Activated CD8-positive, alpha-beta T cell treated with anti-CD3 and anti-CD28 coated beads for 36 hours (primary cell): ENCODE data around the gene ITPKB. TPM values are rescaled to one million over a fixed set of nuclear protein-coding genes. Genes with fewer than 3 reads are reported as not detected.

ENCODE experiments used
- ATAC-seq: fragments of 200-7000 bp; cut with Tn5 transposase; one replicate; pipeline ENCODE4 v1.10.0; 2021; ENCODE audit warnings: mild to moderate bottlenecking, moderate library complexity
- CTCF ChIA-PET: fragments of 350-600 bp; sonication (Branson Sonifier 250); formaldehyde crosslinking; loops from one replicate; lab custom pipeline; 2021; ENCODE audit warnings: antibody characterized with exemption; lab: Charles Lee
- POLR2A ChIA-PET: fragments of 350-600 bp; sonication (Branson Sonifier 250); formaldehyde crosslinking; loops from one replicate; lab custom pipeline; 2021; ENCODE audit warnings: antibody characterized with exemption; lab: Charles Lee
- DNase-seq: peaks from one replicate; pipeline ENCODE4 v3.0.0-alpha.2; 2020
- H3K27ac Mint-ChIP-seq: one replicate; pipeline ENCODE4 v1.8.0; 2021; ENCODE audit warnings: mild to moderate bottlenecking, mixed read lengths
- H3K27me3 Mint-ChIP-seq: one replicate; pipeline ENCODE4 v1.8.0; 2021; ENCODE audit warnings: mixed read lengths
- H3K36me3 Mint-ChIP-seq: one replicate; pipeline ENCODE4 v1.8.0; 2021; ENCODE audit warnings: low read depth, mixed read lengths
- H3K4me1 Mint-ChIP-seq: one replicate; pipeline ENCODE4 v1.8.0; 2021; ENCODE audit warnings: low read depth, mixed read lengths
- H3K4me3 Mint-ChIP-seq: one replicate; pipeline ENCODE4 v1.8.0; 2021; ENCODE audit warnings: mild to moderate bottlenecking, moderate library complexity, mixed read lengths
- H3K9me3 Mint-ChIP-seq: one replicate; pipeline ENCODE4 v1.8.0; 2021; ENCODE audit warnings: mixed read lengths
- intact Hi-C: fragments of 100-400 bp; cut with micrococcal nuclease; formaldehyde crosslinking; loops from one replicate; pipeline ENCODE4 v1.10.0; 2022
- total RNA-seq, 2 experiments: library from RNA; stranded (reverse); gene quantifications; one replicate each; pipeline ENCODE4 v1.2.3, GENCODE V29; 2021
- TF ChIP-seq, protein P1 (sequence below): fragments of 200-600 bp; IDR thresholded peaks from one replicate; pipeline ENCODE4 v1.8.0; 2022; ENCODE audit warnings: antibody characterized with exemption, mild to moderate bottlenecking

Gene ITPKB
- total RNA-seq, 2 experiments from 2014 or later = 40.8 to 42.6 TPM

- Mint-ChIP-seq H3K9me3 (peaks cover 14% of the 10 kb centered on the region), H3K27me3 (no peaks in the 10 kb centered on the region), H3K36me3 (peaks cover 50% of the 10 kb centered on the region), H3K4me1 (peaks cover 66% of the 10 kb centered on the region), H3K4me3 (no peak overlapping the region), H3K27ac (peak overlapping the region; percentile 21)
- ATAC-seq = no peak
- no peak for DNase-seq
- intact Hi-C loops = no loop called here
- CTCF ChIA-PET = interaction anchor here (7.5 to 7.9 kb wide), 2 partner anchors 57 to 196 kb away, joined by 73 to 133 read pairs; no protein-coding TSS in a partner anchor
- TF ChIP-seq, protein P1, sequence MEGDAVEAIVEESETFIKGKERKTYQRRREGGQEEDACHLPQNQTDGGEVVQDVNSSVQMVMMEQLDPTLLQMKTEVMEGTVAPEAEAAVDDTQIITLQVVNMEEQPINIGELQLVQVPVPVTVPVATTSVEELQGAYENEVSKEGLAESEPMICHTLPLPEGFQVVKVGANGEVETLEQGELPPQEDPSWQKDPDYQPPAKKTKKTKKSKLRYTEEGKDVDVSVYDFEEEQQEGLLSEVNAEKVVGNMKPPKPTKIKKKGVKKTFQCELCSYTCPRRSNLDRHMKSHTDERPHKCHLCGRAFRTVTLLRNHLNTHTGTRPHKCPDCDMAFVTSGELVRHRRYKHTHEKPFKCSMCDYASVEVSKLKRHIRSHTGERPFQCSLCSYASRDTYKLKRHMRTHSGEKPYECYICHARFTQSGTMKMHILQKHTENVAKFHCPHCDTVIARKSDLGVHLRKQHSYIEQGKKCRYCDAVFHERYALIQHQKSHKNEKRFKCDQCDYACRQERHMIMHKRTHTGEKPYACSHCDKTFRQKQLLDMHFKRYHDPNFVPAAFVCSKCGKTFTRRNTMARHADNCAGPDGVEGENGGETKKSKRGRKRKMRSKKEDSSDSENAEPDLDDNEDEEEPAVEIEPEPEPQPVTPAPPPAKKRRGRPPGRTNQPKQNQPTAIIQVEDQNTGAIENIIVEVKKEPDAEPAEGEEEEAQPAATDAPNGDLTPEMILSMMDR = no peak
- POLR2A ChIA-PET = interaction anchor here (0.7 to 3.2 kb wide), 3 partner anchors 31 to 252 kb away, joined by 3 to 14 read pairs (median 4); no protein-coding TSS in a partner anchor
Measured at GRCh38 chr1:226630592-226630991, 108.5 kb downstream of the ITPKB start.

DNA sequence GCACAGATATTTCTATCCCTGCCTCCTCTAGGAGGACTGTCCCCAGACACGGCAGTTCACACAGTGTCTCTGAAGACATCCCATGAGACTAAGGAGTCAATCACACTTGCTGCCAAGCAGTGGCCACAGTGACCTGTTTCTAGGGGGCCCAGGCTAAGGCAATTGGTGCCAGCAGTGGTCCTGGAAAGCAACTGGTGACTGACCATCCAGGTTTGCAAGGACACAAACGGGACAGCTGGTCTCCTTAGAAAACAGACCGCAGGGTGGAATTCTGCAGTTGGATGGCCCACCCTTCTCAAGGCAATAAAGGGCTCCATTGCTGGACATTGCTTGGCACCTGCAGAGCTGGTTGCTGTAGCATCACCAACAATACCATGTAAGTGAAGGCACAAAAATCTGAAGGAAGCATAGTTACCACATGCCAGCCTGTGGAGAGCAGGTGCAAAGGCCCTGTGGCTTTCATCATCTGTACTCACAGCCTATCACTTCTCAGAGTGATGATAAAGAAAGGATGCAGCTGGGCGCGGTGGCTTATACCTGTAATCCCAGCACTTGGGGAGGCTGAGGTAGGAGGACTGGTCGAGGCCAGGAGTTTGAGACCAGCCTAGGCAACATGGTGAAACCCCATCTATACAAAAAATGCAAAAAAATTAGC is 109.1 kb downstream of the ITPKB start:
- POLR2A ChIA-PET = no interaction called here
- Mint-ChIP-seq H3K4me3 (no peak overlapping the region), H3K4me1 (peaks cover 61% of the 10 kb centered on the region), H3K27me3 (no peaks in the 10 kb centered on the region), H3K36me3 (peaks cover 45% of the 10 kb centered on the region), H3K27ac (peak overlapping the region; percentile 21), H3K9me3 (peaks cover 14% of the 10 kb centered on the region)
- intact Hi-C loops = loop anchor here (5.0 kb wide), 1 partner anchor 197 kb away; no protein-coding TSS in a partner anchor
- DNase-seq = no peak
- CTCF ChIA-PET = interaction anchor here (1.4 to 7.9 kb wide), 3 partner anchors 57 to 196 kb away, joined by 3 to 133 read pairs (median 73); partner anchors contain the start of gene ITPKB
- no peak for ATAC-seq
- TF ChIP-seq, protein P1 = no peak

GRCh38 chr1:226629210-226629895 is 109.7 kb downstream of the ITPKB start:
- POLR2A ChIA-PET = interaction anchor here (0.9 to 2.3 kb wide), 4 partner anchors 14 to 102 kb away, joined by 3 to 7 read pairs (median 4); no protein-coding TSS in a partner anchor
- TF ChIP-seq, protein P1 = no peak
- intact Hi-C loops = loop anchor here (5.0 kb wide), 1 partner anchor 198 kb away; no protein-coding TSS in a partner anchor
- CTCF ChIA-PET = interaction anchor here (0.8 to 7.5 kb wide), 4 partner anchors 58 to 109 kb away, joined by 3 to 133 read pairs (median 16); partner anchors contain the start of gene ITPKB
- Mint-ChIP-seq H3K27ac (peak overlapping the region; percentile 7), H3K36me3 (peaks cover 43% of the 10 kb centered on the region), H3K27me3 (no peaks in the 10 kb centered on the region), H3K9me3 (peaks cover 14% of the 10 kb centered on the region), H3K4me1 (peaks cover 55% of the 10 kb centered on the region), H3K4me3 (no peak overlapping the region)
- ATAC-seq = no peak
- DNase-seq = no peak

DNA sequence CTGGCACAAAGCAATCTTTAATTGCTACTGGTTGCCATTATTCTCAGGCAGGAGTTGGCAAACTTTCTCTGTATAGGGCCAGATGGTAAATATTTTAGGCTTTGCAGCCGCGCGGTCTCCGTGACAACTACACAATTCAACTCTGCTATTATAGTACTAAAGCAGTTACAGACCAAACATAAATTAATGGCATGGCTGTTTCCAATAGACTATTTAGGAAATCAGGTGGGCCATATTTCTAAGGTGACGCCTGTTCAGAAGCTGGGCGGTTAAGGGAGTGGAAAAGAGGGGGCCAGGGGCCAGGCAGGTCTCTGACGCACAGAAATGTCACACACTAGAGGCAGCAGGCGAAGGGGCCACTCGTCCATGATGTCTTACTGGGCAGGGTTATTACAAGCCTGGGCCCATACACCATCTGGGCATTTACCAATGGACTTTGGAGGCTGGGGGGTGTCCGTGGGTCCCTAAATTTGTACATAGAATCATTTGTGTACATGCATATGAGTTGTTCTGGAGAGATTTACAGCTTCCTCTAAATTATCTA is 110.4 kb downstream of the ITPKB start:
- DNase-seq = no peak
- Mint-ChIP-seq H3K4me3 (no peak overlapping the region), H3K27me3 (no peaks in the 10 kb centered on the region), H3K4me1 (peaks cover 50% of the 10 kb centered on the region), H3K9me3 (peaks cover 14% of the 10 kb centered on the region), H3K36me3 (peaks cover 40% of the 10 kb centered on the region), H3K27ac (peak overlapping the region; percentile 87)
- no peak for ATAC-seq
- POLR2A ChIA-PET = interaction anchor here (0.7 to 2.3 kb wide), 5 partner anchors 15 to 103 kb away, joined by 3 to 7 read pairs (median 3); no protein-coding TSS in a partner anchor
- intact Hi-C loops = loop anchor here (5.0 kb wide), 1 partner anchor 199 kb away; no protein-coding TSS in a partner anchor
- CTCF ChIA-PET = interaction anchor here (0.8 to 5.3 kb wide), 3 partner anchors 59 to 110 kb away, joined by 3 to 30 read pairs (median 3); partner anchors contain the start of gene ITPKB
- TF ChIP-seq, protein P1 = no peak
